ENCODE data around the gene ZEB1.
"Not testable (repeated sequence)": the region's sequence is repeated elsewhere in the genome, so short reads cannot be mapped to it uniquely, and the experiment has no call there.

GRCh38 chr10:31363696-31364095, 44.7 kb downstream of the ZEB1 start:
- TF ChIP-seq POLR2A (IDR thresholded peaks at IDR 0.05; ENCODE audit: extremely low read depth, insufficient read length); MAX (IDR thresholded peaks at IDR 0.05; ENCODE audit: low read depth, low read length): not testable (repeated sequence)
- TF ChIP-seq, protein P1, sequence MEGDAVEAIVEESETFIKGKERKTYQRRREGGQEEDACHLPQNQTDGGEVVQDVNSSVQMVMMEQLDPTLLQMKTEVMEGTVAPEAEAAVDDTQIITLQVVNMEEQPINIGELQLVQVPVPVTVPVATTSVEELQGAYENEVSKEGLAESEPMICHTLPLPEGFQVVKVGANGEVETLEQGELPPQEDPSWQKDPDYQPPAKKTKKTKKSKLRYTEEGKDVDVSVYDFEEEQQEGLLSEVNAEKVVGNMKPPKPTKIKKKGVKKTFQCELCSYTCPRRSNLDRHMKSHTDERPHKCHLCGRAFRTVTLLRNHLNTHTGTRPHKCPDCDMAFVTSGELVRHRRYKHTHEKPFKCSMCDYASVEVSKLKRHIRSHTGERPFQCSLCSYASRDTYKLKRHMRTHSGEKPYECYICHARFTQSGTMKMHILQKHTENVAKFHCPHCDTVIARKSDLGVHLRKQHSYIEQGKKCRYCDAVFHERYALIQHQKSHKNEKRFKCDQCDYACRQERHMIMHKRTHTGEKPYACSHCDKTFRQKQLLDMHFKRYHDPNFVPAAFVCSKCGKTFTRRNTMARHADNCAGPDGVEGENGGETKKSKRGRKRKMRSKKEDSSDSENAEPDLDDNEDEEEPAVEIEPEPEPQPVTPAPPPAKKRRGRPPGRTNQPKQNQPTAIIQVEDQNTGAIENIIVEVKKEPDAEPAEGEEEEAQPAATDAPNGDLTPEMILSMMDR (IDR thresholded peaks at IDR 0.05; ENCODE audit: low read depth, low read length), result not testable (repeated sequence)

All from NB4 (cell line).